Peyer's patch (tissue), 4 donors: ENCODE results near the gene B3GNT3. TPM values are rescaled to one million over a fixed set of nuclear protein-coding genes. Genes with fewer than 3 reads are reported as not detected.

Experiments used
- DNase-seq, 3 donors: peaks; one replicate each; pipeline ENCODE4 v3.0.0-alpha.2; 2017 to 2019
- H3K27ac ChIP-seq, 4 donors: fragments of 200-600 bp; sonication (generic); one replicate each; pipeline ENCODE4 v1.5.1; 2016 to 2019
- H3K27me3 ChIP-seq, 2 donors: fragments of 200-600 bp; sonication (generic); one replicate each; pipeline ENCODE4 v1.5.1; 2019
- H3K36me3 ChIP-seq, 3 donors: fragments of 200-600 bp; sonication (generic); one replicate each; pipeline ENCODE4 v1.5.1; 2016 to 2019
- H3K4me1 ChIP-seq, 4 donors: fragments of 200-600 bp; sonication (generic); one replicate each; pipeline ENCODE4 v1.5.1; 2016 to 2019
- H3K4me3 ChIP-seq, 4 donors: fragments of 200-600 bp; sonication (generic); 1 replicate in 3 of 4; 2 replicates in 1 of 4; pipeline ENCODE4 v1.5.1; 2016 to 2019; ENCODE audit warnings: mild to moderate bottlenecking in 1 of 4
- H3K9me3 ChIP-seq, 4 donors: fragments of 200-600 bp; sonication (generic); one replicate each; pipeline ENCODE4 v1.5.1; 2016 to 2019; ENCODE audit warnings: mild to moderate bottlenecking in 1 of 4
- POLR2A ChIP-seq, 2 donors: fragments of 450-650 bp; IDR thresholded peaks; one replicate each; pipeline ENCODE4 v1.5.1; 2017; ENCODE audit warnings: antibody characterized with exemption in 2 of 2, mild to moderate bottlenecking in 2 of 2, moderate library complexity in 2 of 2
- total RNA-seq, 4 donors: library from RNA; depleted of rRNA; stranded (reverse); fragments of >200 nt; gene quantifications; one replicate each; pipeline ENCODE4 v1.1.0, GENCODE V29; 2016
- TF ChIP-seq, protein P1 (sequence below), 6 experiments: fragments of 450-650 bp in 4 of 6; fragments of 200-600 bp in 2 of 6; sonication (generic) in 1 of 6; IDR thresholded peaks; one replicate each; pipeline ENCODE4 v1.5.1; 2017 to 2019; ENCODE audit warnings: antibody characterized with exemption in 6 of 6, mild to moderate bottlenecking in 3 of 6, moderate library complexity in 1 of 6

Gene B3GNT3
- total RNA-seq, 4 donors from 2014 or later = 13.2 to 154 (median 127) TPM

DNA sequence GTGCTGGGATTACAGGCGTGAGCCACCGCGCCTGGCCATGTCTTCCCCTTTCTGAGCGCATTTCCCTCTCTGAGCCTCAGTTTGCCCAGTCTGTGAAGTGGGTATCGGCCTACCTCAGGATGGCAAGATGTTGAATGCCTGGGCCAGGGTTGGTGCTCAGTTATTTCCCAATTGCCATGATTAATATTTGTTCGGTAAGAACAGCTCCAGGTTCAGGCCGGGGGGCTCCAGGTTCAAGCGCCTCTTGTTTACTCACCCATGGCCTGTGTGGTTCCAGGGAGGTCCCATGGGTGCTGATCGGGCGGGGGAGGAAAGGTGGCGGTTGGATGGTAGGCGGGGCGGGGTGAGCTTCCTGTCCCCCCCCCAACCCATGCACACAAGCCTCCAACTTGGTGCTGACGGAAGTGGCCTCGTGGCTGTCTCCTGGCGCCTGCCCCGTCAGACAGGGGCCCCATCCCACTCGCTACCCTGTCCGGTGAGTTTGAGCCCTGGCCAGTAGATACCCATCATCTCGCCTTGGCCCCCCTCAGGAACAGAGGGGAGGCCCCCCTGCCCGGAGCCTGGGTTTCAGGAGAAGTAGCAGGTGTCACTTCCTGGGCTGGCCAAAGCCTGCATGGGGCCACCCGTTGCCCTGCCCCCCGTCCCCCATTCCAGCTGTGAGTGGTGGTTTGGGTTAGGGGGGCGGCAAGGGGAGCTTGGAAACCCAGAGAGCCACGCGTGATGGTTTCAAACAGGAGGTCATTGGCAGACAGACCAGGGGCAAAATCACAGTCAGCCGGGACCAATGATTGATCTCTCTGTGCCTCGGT lies 43.6 kb upstream of the B3GNT3 start, which contains the start of gene FCHO1:
Gene FCHO1 (plus strand): TSS at position 375 of the 809 bp plus-strand sequence. CDS start 3,688 bp downstream, outside the sequence.
- DNase-seq = peak; percentile 58 to 95 (median 95)
- Histone ChIP-seq H3K27me3 (no peaks in the 10 kb centered on the region), H3K27ac (peak within 1 kb of the TSS; percentile 61 to 90 (median 78)), H3K9me3 (no peaks in the 10 kb centered on the region), H3K4me1 (peaks cover 0 to 41% (median 11%) of the 10 kb centered on the region in 4 donors), H3K4me3 (peak within 1 kb of the TSS; percentile 25 to 47 (median 40)), H3K36me3 (no peaks in the 10 kb centered on the region)
- TF ChIP-seq POLR2A (IDR thresholded peaks at IDR 0.05) = no peak
- TF ChIP-seq, protein P1, sequence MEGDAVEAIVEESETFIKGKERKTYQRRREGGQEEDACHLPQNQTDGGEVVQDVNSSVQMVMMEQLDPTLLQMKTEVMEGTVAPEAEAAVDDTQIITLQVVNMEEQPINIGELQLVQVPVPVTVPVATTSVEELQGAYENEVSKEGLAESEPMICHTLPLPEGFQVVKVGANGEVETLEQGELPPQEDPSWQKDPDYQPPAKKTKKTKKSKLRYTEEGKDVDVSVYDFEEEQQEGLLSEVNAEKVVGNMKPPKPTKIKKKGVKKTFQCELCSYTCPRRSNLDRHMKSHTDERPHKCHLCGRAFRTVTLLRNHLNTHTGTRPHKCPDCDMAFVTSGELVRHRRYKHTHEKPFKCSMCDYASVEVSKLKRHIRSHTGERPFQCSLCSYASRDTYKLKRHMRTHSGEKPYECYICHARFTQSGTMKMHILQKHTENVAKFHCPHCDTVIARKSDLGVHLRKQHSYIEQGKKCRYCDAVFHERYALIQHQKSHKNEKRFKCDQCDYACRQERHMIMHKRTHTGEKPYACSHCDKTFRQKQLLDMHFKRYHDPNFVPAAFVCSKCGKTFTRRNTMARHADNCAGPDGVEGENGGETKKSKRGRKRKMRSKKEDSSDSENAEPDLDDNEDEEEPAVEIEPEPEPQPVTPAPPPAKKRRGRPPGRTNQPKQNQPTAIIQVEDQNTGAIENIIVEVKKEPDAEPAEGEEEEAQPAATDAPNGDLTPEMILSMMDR (IDR thresholded peaks at IDR 0.05) = no peak

- H3K9me3 ChIP-seq = no peaks in the 10 kb centered on the region
- DNase-seq = no peak
- H3K27ac ChIP-seq = peak overlapping the region; percentile 61 to 90 (median 78)
- no peak for TF ChIP-seq POLR2A (IDR thresholded peaks at IDR 0.05)
- TF ChIP-seq, protein P1 (IDR thresholded peaks at IDR 0.05) = no peak
- H3K4me3 ChIP-seq = peak overlapping the region; percentile 25 to 47 (median 40)
- H3K27me3 ChIP-seq = no peaks in the 10 kb centered on the region
- H3K36me3 ChIP-seq = no peaks in the 10 kb centered on the region
- peaks cover 0 to 41% (median 11%) of the 10 kb centered on the region in 4 donors for H3K4me1 ChIP-seq
Measured at GRCh38 chr19:17751912-17752273, 43.0 kb upstream of the B3GNT3 start.

DNA sequence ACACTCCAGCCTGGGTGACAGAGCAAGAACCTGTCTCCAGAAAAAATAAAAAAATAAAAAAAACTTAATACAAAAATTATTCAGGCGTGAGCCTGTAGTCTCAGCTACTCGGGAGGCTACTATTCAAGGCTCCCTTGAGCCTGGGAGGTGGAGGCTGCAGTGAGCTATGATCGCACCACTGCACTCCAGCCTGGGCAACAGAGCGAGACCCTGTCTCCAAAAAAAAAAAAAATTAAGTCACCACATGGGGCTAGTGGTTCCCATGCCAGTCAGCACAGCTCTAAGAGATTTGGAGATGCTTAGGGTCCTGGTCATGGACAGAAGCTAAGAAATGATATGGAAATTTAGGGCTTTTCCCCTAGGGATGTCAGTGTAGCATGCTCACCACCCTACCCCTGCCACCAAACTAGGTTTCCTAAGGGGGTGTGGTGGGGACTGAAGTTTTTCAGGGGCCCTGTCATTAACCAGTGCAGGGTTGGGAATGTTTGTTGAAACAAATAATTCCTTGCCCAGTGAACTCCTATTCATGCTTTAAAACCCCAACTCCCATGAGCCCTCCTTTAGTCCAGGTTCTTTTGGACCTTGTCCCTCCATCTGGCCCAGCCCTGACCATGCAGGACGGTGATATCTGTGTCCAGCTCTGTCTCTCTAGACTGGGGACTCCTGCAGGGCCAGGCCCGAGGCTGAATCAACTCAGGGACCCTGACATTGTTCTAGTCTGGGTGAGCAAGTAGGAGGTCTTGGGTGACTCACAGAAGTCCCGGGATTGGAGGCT lies 41.9 kb upstream of the B3GNT3 start:
- peaks cover 0 to 36% (median 8%) of the 10 kb centered on the region in 4 donors for H3K4me1 ChIP-seq
- H3K27me3 ChIP-seq = no peaks in the 10 kb centered on the region
- H3K27ac ChIP-seq = peak overlapping the region in 1 of 4 donors; percentile 90
- TF ChIP-seq POLR2A (IDR thresholded peaks at IDR 0.05) = no peak
- TF ChIP-seq, protein P1 (IDR thresholded peaks at IDR 0.05) = no peak
- no peaks in the 10 kb centered on the region for H3K9me3 ChIP-seq
- H3K36me3 ChIP-seq = no peaks in the 10 kb centered on the region
- no peak for DNase-seq
- H3K4me3 ChIP-seq = no peak overlapping the region

GRCh38 chr19:17753976-17754375 lies 41.0 kb upstream of the B3GNT3 start:
- Histone ChIP-seq H3K9me3 (no peaks in the 10 kb centered on the region), H3K36me3 (no peaks in the 10 kb centered on the region), H3K27me3 (no peaks in the 10 kb centered on the region), H3K4me1 (peaks cover 0 to 30% (median 8%) of the 10 kb centered on the region in 4 donors), H3K4me3 (no peak overlapping the region), H3K27ac (peak overlapping the region in 1 of 4 donors; percentile 90)
- DNase-seq = no peak
- TF ChIP-seq, protein P1 (IDR thresholded peaks at IDR 0.05) = no peak
- TF ChIP-seq POLR2A (IDR thresholded peaks at IDR 0.05) = no peak

DNA sequence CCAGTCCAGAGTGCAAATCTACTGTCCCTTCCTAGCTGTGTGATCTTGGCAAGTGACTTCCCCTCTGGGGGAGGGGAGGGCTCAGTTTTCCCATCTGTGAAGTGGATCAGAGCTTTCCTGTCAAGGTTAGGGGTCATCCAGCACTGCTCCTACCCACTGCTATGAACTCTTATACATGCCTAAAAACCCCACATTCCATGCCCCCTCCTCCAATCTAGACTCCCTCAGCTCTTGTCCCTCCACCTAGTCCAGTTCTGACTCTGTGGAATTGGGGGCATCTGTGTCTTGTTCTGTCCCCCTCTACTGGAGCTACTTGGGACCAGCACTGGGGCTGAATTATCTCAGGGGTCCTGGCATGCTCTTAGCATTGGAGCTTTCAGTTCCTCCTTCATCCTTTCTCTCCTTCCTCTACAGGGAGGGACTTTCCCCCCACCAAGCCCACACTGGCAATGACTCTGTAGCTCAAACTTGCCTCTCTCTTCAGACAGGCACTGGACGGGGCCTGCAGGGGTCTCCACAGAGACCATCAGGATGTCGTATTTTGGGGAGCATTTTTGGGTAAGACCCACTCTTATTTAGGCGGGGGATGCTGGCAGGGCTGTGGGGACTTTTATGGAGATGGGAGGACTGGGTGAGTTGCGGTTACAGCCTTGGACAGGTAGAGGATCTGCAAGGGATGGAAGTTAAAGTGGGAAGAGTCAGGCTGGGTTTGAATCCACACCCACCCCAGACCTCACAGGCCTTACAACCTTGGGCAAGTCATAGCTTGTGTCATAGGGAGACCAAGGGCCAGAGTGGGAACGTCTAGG lies 40.1 kb upstream of the B3GNT3 start:
- peaks cover 0 to 30% (median 7%) of the 10 kb centered on the region in 4 donors for H3K4me1 ChIP-seq
- H3K27ac ChIP-seq = peak overlapping the region in 1 of 4 donors; percentile 90
- no peak for TF ChIP-seq POLR2A (IDR thresholded peaks at IDR 0.05)
- TF ChIP-seq, protein P1 (IDR thresholded peaks at IDR 0.05) = no peak

More for the DNA sequence above, 40.1 kb upstream of the B3GNT3 start:
- H3K9me3 ChIP-seq = no peaks in the 10 kb centered on the region
- H3K4me3 ChIP-seq = no peak overlapping the region
- peak in 2 of 3 donors; percentile 71 to 74 for DNase-seq
- no peaks in the 10 kb centered on the region for H3K36me3 ChIP-seq
- no peaks in the 10 kb centered on the region for H3K27me3 ChIP-seq
